ENCODE measurements around the gene WNT7B.

The WNT7B gene

GRCh38 chr22:45949258-45949870 lies 27.6 kb downstream of the WNT7B start:
- DNase-seq, result no peak

GRCh38 chr22:45948081-45948648 lies 28.8 kb downstream of the WNT7B start:
- DNase-seq, result no peak

DNA sequence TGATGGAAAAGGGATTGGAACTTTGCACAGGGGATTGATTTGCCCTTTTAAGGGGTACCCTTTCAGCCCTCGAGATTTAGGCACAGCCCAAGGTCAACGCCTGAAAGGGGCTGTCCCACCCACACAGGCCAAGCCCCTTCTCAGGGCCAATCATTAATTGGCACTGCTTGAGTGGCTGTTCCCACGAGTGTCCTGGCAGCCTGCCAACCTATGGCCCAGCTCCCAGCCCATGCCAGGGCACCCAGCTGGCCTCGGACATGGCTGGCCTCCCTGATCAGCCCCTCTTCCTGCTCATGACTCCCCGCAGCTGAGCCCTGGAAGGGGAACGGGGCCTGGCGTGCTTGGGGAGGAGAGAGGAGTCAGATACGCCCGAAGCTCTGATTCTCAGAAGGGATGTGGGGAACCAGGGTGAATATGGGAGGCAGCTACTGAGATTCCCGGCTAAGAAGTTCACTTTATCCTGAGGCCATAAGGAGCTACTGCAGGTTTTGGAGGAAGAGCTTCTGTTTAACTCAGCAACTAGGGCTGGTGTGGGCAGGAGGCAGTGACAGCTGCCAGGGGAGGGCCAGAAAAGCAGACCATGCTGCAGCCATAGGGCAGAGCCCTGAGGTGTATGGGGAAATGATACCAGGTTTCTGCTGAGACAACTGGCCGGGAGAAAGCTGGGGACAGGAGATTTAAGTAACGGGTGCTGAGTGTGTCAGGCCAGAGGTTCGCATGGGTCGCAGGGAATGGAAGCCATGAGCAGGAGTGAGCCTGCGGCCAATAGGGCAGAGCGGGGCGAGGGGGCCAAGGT lies 30.0 kb downstream of the WNT7B start:
- DNase-seq, result no peak

- no peak for DNase-seq
These were observed 31.3 kb downstream of the WNT7B start for GRCh38 chr22:45945621-45946106.

- no peak for DNase-seq
These were observed 34.0 kb downstream of the WNT7B start for GRCh38 chr22:45942787-45943493.

DNA sequence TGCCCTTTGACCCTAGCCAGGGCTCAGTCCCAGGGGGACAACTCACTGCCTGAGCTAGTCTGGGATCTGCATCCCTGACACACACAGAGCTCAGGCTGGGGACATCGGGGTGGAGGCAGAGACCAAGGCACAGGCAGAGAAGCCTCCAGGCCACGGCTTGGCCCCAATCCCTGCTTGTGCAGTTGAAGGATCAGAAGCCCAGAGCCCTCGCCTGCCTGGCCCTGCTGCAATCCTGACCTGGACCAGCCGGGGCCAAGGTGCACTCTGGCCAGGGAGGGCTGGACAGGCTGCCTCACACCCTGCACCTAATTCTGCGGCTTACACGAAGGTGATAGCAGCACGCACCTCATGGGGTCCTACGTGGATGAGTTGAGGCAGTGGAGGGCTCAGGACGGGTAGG lies 34.6 kb downstream of the WNT7B start:
- DNase-seq, result no peak

- no peak for DNase-seq
These were observed 38.0 kb downstream of the WNT7B start for GRCh38 chr22:45938913-45939312.

DNA sequence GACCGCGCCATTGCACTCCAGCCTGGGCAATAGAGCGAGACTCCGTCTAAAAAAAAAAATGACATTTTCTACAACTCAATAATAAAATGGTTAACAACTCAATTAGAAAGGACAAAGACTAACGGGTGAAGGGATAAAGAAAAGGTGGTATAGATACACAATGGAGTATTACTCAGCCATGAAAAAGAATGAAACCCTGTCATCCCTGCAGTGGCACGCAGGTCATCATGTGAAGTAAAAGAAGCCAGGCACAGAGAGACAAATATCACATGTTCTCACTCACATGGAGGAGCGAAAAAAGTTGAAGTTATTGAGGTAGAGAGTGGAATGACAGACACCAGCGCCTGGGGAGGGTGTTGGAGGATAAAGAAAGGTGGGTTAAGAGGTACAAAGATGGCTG lies 39.0 kb downstream of the WNT7B start:
- DNase-seq, result no peak

DNA sequence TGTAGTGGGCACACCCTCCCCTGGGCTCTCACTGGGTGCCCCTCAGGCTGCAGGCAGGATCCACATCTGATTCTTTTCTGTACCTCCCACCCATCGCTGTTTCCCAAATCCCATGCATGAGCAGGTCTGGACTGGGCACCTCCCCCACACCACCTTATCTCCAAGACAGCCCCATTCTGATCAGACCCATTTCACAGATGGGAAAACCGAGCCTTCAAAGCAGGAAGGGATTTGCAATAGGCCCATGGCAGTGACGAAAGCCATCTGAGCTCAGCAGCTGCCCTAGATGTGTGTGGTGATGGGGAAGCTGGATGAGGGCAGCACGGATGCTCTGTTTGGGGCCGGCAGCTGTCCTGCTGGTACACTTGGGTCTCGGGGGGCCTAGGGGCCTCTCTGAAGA lies 41.4 kb downstream of the WNT7B start:
- DNase-seq, result no peak

DNA sequence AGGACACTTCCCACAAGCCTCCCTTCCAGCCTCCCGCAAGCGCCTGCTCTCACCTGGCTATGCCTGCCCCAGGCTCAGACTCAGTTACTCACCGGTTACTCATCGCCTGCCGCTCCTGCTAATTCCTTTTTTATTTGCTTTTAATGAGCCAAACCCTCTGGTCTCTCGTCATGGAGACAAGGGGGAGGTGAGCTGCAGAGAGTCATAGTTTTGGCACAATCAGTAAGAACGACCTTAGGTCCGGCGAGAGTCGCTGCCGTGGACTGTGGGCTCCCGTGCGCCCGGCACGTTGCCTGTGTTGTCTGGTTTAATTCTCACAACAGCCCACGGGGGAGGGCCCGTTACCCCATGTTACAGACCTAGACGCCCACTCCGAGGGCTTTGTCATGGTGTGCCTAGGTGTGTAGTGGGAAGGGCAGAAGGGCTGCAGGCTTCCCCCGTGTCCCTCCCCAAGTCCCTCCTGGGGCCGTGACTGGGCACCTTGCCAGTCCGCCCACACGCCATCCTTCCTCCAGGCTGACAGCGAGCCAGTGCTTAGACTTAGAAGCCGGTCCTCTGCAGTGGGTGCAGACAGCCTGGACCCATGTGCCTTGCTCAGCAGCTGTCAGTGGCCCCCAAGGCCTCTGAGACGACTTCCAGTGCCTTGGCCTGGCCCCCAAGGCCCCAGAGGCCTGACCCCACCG lies 42.2 kb downstream of the WNT7B start:
- peak; percentile 71 for DNase-seq

GRCh38 chr22:45934168-45934564 lies 42.8 kb downstream of the WNT7B start:
- no peak for DNase-seq

DNA sequence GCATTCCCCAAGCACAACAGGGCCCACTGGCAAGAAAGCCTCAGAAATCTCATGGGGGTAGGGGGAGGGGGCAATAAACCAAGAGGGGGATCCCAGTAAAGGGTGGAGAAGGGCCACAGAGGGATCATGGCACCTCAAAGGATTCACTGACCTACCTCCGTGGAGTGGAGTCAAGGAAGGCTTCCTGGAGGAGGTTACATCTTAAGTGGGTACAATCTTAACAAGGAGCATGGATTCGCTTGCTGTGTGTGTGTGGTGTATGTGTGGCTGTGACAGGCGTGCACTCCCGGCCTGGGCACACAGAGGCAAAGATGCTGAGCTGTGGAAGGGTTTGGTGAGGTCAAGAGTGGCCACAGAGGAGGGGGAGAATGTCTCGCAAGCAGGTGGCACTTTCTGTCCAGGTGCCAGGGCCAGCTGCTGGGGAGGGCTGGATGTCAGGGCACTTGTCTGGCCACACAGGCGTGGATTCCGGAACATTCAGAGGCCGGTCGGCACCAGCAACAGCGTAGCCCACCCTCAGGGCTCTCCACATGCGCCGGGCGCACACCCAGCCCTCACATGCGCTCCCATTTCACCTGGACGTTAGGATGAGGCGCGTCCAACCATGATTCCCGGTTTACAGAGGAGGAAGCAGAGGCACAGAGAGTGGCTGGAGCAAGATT lies 43.3 kb downstream of the WNT7B start:
- DNase-seq, result no peak

DNA sequence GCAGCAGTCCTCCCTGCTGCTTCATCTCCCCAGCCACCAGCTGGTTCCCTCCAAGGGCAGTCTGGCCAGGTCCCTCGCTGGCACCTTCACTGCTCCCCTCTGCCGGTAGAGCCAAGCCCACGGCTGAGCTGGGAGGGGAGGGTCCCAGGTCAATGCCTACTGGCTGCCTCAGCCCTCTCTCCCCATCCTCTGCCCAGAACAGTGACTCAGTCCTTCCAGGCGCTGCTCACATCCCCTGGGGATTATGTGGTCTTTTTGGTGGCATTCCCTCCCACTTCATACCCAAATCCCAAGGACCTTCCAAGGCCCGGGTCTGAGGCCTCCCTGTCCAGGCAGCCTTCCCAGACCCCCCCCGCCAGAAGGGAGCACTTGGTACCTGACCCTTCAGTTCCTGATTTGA lies 44.9 kb downstream of the WNT7B start:
- no peak for DNase-seq

GRCh38 chr22:45931042-45931441 lies 45.9 kb downstream of the WNT7B start:
- no peak for DNase-seq

- no peak for DNase-seq
These were observed 46.6 kb downstream of the WNT7B start for GRCh38 chr22:45930324-45930723.

DNA sequence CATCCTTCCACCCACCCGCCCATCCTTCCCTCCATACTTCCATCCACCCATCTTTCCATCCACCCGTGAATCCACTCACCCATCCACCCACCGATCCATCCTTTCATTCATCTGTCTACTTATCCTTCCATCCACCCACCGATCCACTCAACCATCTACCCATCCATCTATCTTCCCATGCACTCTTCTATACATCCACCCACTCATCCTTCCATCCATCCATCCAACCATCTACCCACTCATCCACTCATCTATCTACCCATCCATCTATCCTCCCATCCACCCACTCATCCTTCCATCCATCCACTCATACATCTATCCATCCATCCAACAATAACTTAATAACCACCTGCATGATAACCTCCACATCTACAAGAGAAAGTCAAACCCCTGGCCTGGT lies 47.3 kb downstream of the WNT7B start:
- DNase-seq, result no peak

- no peak for DNase-seq
These were observed 48.1 kb downstream of the WNT7B start for GRCh38 chr22:45928726-45929368.

DNA sequence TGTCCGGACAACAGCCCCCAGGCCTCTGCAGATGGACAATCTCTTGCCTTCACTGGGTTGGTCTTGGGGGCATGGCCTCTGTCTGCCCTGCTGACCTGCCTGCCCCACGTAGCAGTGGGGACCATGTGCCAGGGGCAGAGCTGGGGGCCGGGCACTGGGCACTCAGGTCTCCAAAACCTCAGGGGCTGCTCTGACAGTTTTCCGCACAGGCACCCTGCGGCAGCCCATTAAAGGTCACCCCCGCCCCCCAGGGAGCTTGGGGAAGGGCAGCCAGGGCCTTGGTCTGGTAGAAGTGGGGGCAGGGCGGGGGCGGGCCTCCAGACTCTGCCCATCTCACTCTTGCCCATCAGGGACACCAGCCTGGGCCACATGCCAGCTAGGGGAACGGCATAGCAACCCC lies 49.9 kb downstream of the WNT7B start:
- DNase-seq, result no peak

DNA sequence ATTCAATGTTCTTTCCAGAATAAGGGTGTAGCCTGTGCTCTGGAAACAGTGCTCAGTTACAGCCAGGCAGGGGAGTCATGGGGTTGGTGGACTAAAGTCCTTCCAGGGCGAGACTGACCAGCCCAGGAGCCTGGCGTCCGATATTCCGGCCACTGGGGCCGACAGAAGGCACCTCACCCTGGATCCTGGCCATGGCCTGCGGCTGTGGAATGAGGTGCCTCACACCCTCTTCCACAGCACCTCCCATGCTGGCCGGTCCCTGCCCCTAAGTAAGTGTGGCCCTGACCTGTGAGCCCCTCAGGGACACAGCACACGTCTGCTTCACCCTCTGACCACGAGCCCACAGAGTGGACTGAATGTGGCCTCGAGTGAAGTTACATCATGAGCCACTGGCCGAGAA lies 50.5 kb downstream of the WNT7B start:
- DNase-seq, result no peak

DNA sequence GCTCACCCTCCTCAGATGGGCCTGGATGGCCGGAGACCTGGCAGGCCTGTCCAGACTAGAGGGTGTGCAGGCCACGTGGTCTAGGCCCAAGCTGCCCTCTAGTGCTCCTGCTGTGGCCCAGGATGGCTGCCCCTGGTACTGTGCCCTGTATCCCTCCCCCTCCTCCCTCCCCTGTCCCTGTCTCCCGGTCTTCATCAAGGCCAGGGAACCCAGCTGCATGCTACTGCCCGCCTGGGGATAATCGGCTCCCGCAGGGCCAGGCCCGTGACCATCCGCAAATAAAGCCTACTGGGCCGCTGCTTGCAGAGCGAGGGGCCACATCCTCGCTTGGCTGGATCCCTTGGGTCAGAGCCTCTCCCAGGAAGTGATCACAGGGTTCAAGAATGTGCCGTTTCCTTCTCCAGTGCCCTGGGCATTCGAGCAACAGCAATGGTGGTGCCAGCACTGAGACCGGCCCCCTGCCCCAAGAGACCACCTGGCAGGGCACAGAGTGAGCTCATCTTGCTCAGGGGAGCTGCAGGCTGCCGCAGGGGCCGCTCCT lies 51.1 kb downstream of the WNT7B start:
- DNase-seq, result peak; percentile 88

DNA sequence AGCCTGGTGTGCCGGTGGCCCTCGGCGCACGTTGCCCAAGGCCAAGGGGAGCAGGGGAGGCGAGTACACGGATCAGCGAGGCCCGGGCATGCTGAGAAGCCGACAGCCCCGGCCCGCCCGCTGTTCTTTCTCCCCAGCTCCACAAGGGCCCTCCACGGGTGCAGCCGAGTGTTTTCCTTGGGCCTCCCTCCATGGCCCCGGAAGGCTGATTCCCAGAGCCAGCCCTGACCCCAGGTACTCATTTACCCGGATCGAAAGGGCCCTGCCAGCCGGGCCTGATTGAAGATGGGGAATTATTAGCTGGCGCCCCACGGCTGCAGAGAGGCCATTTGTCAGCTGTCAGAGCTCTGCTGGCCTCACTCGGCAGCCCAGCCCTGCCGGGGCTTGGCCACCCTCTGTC lies 53.1 kb downstream of the WNT7B start:
- DNase-seq, result no peak

DNA sequence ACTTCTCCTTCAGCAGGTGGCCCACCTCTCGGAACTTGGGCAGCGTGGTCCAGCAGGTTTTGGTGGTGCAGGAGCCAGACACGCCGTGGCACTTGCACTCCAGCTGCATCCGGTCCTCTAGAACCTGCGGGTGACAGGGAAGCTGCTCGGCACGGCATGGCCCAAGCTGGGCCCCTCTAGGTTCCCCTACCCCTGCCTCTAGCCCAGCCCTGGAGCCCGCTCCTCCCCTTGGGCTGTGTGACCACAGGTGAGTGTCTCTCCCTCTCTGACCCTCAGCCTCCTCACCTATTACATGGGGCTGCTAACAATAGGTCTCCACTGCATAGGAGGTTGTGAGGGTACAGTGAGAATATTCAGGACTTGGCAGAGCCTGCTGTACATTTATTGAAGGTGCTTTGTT lies 53.8 kb downstream of the WNT7B start:
- DNase-seq, result no peak
